AG04449 (cell line): ENCODE measurements around the gene ASL.
"Not testable (repeated sequence)": the region's sequence is repeated elsewhere in the genome, so short reads cannot be mapped to it uniquely, and the experiment has no call there.

Source experiments
- CTCF ChIA-PET: fragments of 350-600 bp; formaldehyde crosslinking; extraction: SDS; loops from one replicate; lab custom pipeline; 2021; ENCODE audit warnings: antibody characterized with exemption; lab: Yijun Ruan, JAX
- POLR2A ChIA-PET: fragments of 400-600, 350-600 bp; formaldehyde crosslinking; extraction: SDS; loops from one replicate; lab custom pipeline; 2020; ENCODE audit warnings: antibody characterized with exemption, inconsistent platforms; lab: Yijun Ruan, JAX
- DNase-seq: peaks from one replicate; pipeline ENCODE4 v3.0.0-alpha.2; 2010; ENCODE audit warnings: low read depth, low spot score
- H3K4me3 ChIP-seq: 2 replicates; pipeline ENCODE4 v1.5.1; 2011; ENCODE audit warnings: low read depth, mild to moderate bottlenecking, control low read depth, low read length
- TF ChIP-seq, protein P1 (sequence below): IDR thresholded peaks from one replicate; pipeline ENCODE4 v1.5.1; 2011; ENCODE audit warnings: mild to moderate bottlenecking, moderate library complexity, low read length, control low read depth, inconsistent platforms; ENCODE audit not compliant: insufficient read depth; ENCODE audit errors: missing control alignments

The ASL gene

GRCh38 chr7:66100408-66101050 is 24.9 kb downstream of the ASL start:
- H3K4me3 ChIP-seq, result peak overlapping the region; percentile 60
- POLR2A ChIA-PET, result interaction anchor here (0.9 kb wide), 1 partner anchor 14 kb away, joined by 3 read pairs; the partner anchor contains the start of gene CRCP
- CTCF ChIA-PET, result no interaction called here
- TF ChIP-seq, protein P1, sequence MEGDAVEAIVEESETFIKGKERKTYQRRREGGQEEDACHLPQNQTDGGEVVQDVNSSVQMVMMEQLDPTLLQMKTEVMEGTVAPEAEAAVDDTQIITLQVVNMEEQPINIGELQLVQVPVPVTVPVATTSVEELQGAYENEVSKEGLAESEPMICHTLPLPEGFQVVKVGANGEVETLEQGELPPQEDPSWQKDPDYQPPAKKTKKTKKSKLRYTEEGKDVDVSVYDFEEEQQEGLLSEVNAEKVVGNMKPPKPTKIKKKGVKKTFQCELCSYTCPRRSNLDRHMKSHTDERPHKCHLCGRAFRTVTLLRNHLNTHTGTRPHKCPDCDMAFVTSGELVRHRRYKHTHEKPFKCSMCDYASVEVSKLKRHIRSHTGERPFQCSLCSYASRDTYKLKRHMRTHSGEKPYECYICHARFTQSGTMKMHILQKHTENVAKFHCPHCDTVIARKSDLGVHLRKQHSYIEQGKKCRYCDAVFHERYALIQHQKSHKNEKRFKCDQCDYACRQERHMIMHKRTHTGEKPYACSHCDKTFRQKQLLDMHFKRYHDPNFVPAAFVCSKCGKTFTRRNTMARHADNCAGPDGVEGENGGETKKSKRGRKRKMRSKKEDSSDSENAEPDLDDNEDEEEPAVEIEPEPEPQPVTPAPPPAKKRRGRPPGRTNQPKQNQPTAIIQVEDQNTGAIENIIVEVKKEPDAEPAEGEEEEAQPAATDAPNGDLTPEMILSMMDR, result no peak
- no peak for DNase-seq

GRCh38 chr7:66102168-66102567 is 26.5 kb downstream of the ASL start:
- H3K4me3 ChIP-seq, POLR2A ChIA-PET, CTCF ChIA-PET: not testable (repeated sequence)

GRCh38 chr7:66103994-66104393 is 28.4 kb downstream of the ASL start:
- POLR2A ChIA-PET, CTCF ChIA-PET, H3K4me3 ChIP-seq, DNase-seq: not testable (repeated sequence)

More at GRCh38 chr7:66102168-66102567, 26.5 kb downstream of the ASL start:
- DNase-seq, result not testable (repeated sequence)

DNA sequence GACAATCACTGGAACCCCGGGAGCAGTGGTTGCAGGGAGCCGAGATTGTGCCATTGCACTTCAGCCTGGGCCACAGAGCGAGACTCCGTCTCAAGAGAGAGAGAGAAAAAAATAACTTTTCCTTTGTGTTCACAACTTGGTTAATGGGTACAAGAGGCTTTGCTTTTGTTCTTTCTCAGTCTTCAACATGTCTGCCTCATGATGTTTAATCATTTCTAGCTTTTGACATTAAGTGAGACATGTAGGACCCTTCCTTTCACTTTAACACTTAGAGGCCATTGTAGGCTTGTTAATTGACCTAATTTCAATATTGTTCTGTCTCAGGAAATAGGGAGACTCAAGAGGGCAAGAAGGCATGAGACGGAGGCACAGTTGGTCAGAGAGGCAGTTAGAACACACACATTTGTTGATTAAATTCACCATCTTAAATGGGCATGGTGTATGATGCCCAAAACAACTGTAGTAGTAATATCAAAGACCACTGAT is 29.7 kb downstream of the ASL start:
- no peak overlapping the region for H3K4me3 ChIP-seq
- DNase-seq, result no peak
- ChIA-PET POLR2A (no interaction called here), CTCF (no interaction called here)
- TF ChIP-seq, protein P1, result no peak

DNA sequence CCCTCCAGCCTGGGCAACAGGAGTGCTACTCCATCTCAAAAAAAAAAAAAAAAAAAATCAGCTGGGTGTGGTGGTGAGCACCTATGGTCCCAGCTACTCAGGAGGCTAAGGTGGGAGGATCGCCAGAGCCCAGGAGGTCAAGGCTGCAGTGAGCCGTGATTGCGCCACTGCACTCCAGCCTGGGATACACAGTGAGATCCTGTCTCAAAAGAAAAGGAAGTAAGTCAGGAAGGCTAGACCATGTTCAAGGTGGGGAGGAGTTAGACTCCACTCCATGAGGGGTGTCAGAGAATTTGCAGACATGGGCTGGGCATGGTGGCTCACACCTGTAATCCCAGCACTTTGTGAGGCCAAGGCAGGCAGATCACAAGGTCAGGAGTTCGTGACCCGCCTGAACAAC is 32.8 kb downstream of the ASL start:
- ChIA-PET POLR2A (interaction anchor here (0.7 kb wide), 1 partner anchor 63 kb away, joined by 3 read pairs; no protein-coding TSS in a partner anchor), CTCF (interaction anchor here (1.0 kb wide), 1 partner anchor 78 kb away, joined by 4 read pairs; no protein-coding TSS in a partner anchor)
- DNase-seq, H3K4me3 ChIP-seq: not testable (repeated sequence)

GRCh38 chr7:66110856-66111255 is 35.2 kb downstream of the ASL start:
- peak; percentile 85 for DNase-seq
- TF ChIP-seq, protein P1, result no peak
- ChIA-PET POLR2A (interaction anchor here (0.6 to 1.3 kb wide), 3 partner anchors 28 to 38 kb away, joined by 3 read pairs; partner anchors contain the start of gene ASL), CTCF (interaction anchor here (0.6 kb wide), 1 partner anchor 322 kb away, joined by 3 read pairs; no protein-coding TSS in a partner anchor)
- no peak overlapping the region for H3K4me3 ChIP-seq

DNA sequence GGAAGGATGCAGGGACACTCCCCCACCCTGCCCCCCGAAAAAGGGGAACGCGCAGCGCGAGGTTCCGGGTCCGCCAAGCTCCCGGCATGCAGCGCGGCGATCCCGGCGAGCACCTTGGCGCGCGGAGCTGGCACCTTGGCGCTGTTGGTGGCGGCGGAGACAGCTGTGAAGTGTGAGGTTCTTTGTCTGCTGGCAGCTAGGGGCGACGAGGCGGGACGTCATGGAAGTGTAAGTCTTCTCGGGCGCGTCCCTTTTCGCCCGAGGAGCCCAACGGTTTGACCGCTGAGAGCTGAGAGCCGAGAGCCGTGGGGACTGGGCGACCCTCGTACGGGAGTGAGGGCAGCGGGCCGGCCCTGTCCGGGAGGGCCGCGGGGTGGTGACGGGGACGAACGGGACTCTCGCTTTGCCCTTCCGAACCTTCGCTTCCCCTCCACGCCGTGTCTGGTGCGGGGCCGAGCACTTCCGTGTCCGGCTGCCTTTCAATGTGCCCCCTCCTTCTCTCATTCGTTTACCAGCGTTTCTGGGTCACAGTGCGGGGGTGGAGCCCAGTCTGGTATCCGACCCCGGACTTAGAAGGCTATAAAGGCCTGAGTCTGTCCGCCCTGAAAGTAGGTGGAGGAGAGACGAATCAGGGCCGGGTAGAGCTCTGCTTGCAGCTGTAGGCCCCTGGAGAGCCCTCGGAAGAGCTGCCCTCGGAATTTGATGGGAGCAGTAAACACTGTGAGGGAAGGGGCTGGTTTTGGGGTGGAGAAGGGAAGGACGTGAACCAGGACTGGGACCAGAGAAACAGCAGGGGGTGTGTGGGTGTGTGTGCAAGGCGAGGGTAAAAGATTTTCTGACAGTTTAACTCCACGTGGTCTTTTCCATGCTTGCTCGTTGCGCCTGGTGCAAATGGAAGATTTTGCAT is 39.4 kb downstream of the ASL start, which contains the start of gene CRCP:
TSS of gene CRCP (plus strand) at position 105 of the 907 bp plus-strand sequence. CDS start at position 221, 116 bp downstream.
- no peak for DNase-seq
- peak within 1 kb of the TSS; percentile 85 for H3K4me3 ChIP-seq
- ChIA-PET POLR2A (interaction anchor here (0.7 to 1.8 kb wide), 5 partner anchors 14 to 379 kb away, joined by 3 to 7 read pairs (median 3); partner anchors contain the start of gene ASL), CTCF (interaction anchor here (2.0 to 3.0 kb wide), 2 partner anchors 12 to 84 kb away, joined by 5 to 13 read pairs; no protein-coding TSS in a partner anchor)
- TF ChIP-seq, protein P1, result peak; percentile 56

- CTCF ChIA-PET, result interaction anchor here (0.7 kb wide), 1 partner anchor 8 kb away, joined by 3 read pairs; no protein-coding TSS in a partner anchor
- H3K4me3 ChIP-seq, POLR2A ChIA-PET, DNase-seq: not testable (repeated sequence)
Measured at GRCh38 chr7:66116680-66117420, 41.2 kb downstream of the ASL start.
